HT1080 (cell line): ENCODE results near the gene ENTR1. TPM values are rescaled to one million over a fixed set of nuclear protein-coding genes. Genes with fewer than 3 reads are reported as not detected.
"Not testable (repeated sequence)": the region's sequence is repeated elsewhere in the genome, so short reads cannot be mapped to it uniquely, and the experiment has no call there.

Experiments used
- DNase-seq: peaks from one replicate; pipeline ENCODE4 v3.0.0-alpha.2; 2015; ENCODE audit warnings: low read depth
- total RNA-seq: library from RNA; depleted of rRNA; stranded (reverse); fragments of >200 nt; shearing (Covaris generic); gene quantifications from 2 replicates; pipeline ENCODE4 v1.2.3, GENCODE V29; 2014

Gene ENTR1
- total RNA-seq, 1 experiment from 2014 or later = 125 TPM

- peak; percentile 23 for DNase-seq
Measured at GRCh38 chr9:136439481-136440408, 29.3 kb upstream of the ENTR1 start, which contains the start of gene INPP5E. TSS of gene INPP5E (minus strand) at chr9:136439845. CDS start at chr9:136439419, 426 bp downstream.

GRCh38 chr9:136438548-136439480, 28.4 kb upstream of the ENTR1 start:
- peak; percentile 32 for DNase-seq

DNA sequence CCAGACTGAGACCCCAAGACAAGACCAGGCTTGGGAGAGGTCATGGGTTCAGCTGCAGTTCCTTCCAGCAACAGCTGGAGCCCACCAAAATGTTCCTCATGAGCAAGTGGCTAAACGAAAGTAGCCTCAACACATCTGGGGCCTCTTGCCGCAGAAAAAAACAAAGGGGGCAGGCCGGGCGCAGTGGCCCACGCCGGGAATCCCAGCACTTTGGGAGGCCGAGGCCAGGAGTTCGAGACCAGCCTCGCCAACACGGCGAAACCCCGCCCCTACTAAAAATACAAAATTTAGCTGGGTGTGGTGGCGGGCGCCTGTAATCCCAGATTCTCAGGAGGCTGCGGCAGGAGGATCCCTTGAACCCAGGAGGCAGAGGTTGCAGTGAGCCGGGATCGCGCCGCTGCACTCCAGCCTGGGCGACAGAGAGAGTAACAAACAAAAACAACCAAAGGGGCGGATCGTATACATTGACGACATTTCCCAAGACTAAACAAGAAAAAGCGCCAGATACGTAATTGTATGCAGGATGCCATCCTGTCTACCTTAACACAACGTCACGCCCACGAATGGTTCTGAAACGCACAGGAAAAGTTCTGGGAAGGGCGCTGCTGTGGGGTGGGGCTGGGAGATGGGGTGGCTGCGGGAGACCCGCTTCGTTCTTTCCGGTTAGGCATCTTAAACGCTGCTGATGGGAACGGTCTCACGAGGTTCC, 27.6 kb upstream of the ENTR1 start:
- no peak for DNase-seq

- DNase-seq = no peak
Measured at GRCh38 chr9:136437430-136437829, 27.0 kb upstream of the ENTR1 start.

GRCh38 chr9:136436055-136436634, 25.7 kb upstream of the ENTR1 start:
- no peak for DNase-seq

DNA sequence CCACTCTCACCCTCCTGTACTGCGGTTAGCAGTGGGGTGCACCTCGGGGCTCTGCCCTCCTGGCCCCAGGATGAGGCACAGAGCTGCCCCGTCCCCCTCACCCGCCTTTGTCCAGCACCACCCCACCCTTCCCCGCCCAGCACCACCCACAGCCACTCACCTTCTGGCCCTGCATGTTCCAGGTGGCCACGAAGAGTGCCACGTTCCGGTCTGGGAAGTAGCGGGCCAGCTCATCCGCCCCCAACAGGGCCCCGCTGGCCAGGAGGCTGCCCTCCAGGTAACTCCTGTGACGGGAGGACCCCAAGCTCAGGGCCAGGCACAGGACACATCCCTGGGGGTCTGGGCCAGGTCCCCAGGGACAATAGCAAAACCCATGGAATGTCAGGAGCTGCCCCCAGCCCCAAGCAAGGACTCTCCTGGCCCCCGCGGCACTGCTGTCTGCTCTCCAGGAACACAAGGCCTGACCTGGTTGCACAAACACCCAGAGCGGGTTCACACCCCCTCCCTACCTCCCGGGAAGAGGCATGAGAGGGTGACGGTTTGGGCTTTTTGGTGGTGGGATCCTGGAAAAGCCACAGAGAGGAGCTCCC, 24.3 kb upstream of the ENTR1 start:
- DNase-seq = no peak

- no peak for DNase-seq
Measured at GRCh38 chr9:136433849-136434579, 23.6 kb upstream of the ENTR1 start.

DNA sequence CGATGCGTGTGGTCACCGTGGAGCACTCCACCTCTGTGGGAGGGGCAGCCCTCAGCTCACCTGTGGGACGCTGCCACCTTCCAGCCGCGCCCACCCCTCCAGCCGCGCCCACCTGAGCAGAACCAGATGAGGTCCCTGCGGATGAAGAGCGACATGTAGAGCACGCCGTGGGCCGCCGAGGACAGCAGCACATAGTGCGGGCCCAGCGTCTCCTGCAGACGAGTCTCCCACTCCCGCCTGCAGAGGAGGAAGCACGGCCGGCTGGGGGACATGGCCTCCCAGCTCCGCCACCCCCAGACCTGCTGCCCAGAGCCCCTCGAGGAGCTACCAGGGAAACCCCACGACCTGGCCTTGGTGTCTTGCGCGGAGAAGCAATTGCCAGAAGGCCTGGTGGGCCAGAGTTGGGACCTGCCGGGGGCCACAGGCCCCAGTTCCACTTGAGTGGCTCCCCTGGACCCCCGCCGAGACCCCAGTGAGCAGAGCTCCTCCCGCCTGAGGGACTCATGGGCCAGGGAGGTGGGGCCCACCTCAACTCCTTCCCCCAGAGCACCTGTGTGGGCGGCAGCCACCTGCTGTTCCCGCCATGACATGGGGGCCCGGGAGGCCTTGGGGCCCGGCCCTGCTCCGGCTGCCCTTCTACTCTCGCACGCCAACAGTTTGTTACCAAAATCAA, 22.8 kb upstream of the ENTR1 start:
- DNase-seq = no peak

DNA sequence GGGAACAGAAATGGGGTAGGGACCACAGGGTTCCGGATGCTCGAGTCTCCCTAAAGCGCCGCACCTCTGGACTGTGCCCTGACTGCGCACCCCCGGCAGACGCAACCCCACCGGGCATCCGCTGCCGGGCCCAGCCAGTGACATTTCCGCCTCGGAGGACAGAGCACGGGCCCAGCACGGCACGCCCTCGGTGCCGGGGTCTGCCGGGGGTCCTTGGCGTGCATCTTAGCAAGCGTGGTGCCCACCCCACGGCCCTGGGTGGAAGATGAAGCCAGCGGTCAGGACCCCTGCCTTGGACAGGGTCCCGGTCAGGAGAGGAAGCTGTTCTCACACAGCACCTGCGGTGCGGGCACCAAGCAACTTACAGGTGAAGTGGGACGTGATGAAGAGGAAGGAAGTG, 22.2 kb upstream of the ENTR1 start:
- DNase-seq = no peak

GRCh38 chr9:136431782-136432350, 21.5 kb upstream of the ENTR1 start:
- DNase-seq = no peak

- no peak for DNase-seq
Measured at GRCh38 chr9:136430588-136431234, 20.3 kb upstream of the ENTR1 start.

DNA sequence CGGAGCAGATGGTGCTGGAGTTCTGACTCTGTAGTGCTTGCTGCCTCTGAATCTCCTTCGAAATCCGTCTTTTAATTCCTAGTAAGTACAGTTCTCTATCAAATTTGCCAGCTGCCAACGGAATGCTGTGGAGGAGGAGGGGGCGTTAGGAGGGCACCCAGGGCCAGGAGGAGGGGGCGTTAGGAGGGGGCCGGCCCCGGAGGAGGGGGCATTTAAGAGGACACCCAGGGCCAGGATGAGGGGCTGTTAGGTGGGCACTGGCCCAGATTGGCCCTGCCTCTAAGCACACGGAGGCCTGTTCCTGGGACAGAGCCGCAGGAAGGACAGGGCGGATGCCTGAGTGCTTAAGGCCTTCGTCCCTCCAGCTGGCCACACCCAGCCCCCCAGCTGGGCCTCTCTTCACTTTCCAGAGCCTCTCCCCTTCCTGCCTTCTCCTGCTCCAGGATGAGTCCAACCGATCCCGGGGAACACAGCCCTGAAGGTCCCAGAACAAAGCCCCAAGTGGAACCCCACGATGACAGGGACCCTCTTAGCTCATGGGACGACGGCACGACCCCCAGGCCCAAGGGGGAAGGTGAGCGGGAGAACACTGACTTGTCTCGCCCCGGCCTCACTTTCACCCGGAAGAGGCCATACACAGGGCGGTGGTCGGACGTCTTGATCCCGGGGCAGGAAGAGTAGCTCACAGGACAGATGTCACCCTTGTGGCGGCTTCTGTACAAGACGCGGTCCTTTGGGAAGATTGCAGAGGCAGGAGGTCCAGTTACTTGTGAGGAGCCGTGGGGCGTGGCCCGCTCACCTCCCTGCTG, 19.5 kb upstream of the ENTR1 start:
- DNase-seq = no peak

- no peak for DNase-seq
Measured at GRCh38 chr9:136429075-136429628, 18.7 kb upstream of the ENTR1 start.

- DNase-seq = no peak
Measured at GRCh38 chr9:136426787-136427186, 16.4 kb upstream of the ENTR1 start.

GRCh38 chr9:136425367-136425766, 15.0 kb upstream of the ENTR1 start:
- DNase-seq = not testable (repeated sequence)

DNA sequence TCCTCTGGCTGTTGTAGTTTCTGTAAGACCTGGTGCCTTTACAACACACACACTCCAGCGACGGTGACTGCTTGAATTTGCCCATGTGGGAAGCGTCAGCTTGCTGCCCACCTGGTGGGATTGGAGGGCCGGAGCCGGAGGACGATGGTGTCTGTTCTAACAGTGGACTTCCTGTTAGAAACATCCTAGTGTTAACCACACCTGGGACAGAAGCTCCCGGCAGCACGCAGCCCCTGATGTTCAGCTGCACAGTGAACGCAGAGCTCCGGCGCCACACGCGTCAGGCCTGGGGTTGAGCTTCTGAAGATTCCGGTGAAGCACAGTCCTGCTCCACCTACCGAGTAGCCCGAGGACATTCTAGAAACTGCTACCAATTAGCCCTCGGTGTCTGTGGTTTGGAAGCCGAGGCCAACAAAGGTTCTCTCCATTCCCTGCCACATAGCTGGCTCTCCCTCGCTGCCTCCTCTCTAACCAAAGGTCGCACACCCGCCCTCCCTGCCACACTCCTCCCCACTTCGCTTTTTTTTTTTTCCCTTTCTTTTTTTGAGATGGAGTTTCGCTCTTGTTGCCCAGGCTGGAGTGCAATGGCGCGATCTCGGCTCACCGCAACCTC, 14.4 kb upstream of the ENTR1 start:
- no peak for DNase-seq
